K562 (cell line): Measurements from ENCODE around the gene SAP25.

Source experiments
- DACH1 ChIP-seq: fragments of 450-650 bp; IDR thresholded peaks from 2 replicates; pipeline ENCODE4 v1.6.1; 2018; ENCODE audit not compliant: partially characterized antibody
- FOXA3 ChIP-seq, 2 experiments: fragments of 450-650 bp in 1 of 2; sonication (generic) in 1 of 2; formaldehyde crosslinking; IDR thresholded peaks in 1 of 2; conservative IDR thresholded peaks in 1 of 2; 2 replicates each; pipeline versions ENCODE4 v1.4.0 to v1.8.0; 2020 to 2022; ENCODE audit warnings: mild to moderate bottlenecking in 2 of 2, missing genetic modification reagents in 1 of 2
- MAFF ChIP-seq: IDR thresholded peaks from 2 replicates; pipeline ENCODE4 v1.6.1; 2012; ENCODE audit warnings: low read length, improper control_type of control experiment
- MAX ChIP-seq: sonication (generic); formaldehyde crosslinking; IDR thresholded peaks from 2 replicates; pipeline ENCODE4 v1.9.0; 2022; ENCODE audit warnings: mild to moderate bottlenecking, missing genetic modification reagents
- NFXL1 ChIP-seq: fragments of 450-650 bp; formaldehyde crosslinking; IDR thresholded peaks from 2 replicates; pipeline ENCODE4 v1.4.0; 2021; ENCODE audit warnings: mild to moderate bottlenecking

- no peak for TF ChIP-seq NFXL1
- no peak for TF ChIP-seq DACH1
- no peak for TF ChIP-seq MAFF
- 0 out of 4 replicates have a peak, but pooled peaks of 1 of the 2 experiments have one; percentile 50 for TF ChIP-seq FOXA3 (CRISPR knock-in tag; conservative IDR thresholded peaks at IDR 0.05 in 1 of 2, IDR thresholded peaks at IDR 0.05 in 1 of 2)
- peak; percentile 24; the same call in 1 of the 2 replicates for TF ChIP-seq MAX (CRISPR knock-in tag)
These were observed 9.7 kb upstream of the SAP25 start for GRCh38 chr7:100583132-100584053.
